AG08396 (cell line): Measurements from ENCODE around the gene TMEM263.
"Not testable (repeated sequence)": the region's sequence is repeated elsewhere in the genome, so short reads cannot be mapped to it uniquely, and the experiment has no call there.

Source experiments
- DNase-seq: peaks from one replicate; pipeline ENCODE4 v3.0.0; 2012; ENCODE audit warnings: low spot score, mixed read lengths

The TMEM263 gene

GRCh38 chr12:106955377-106956047 lies at the start of gene TMEM263:
Gene TMEM263 (plus strand): TSS chr12:106955907. CDS start chr12:106967117, 11,210 bp downstream.
- peak; percentile 99 for DNase-seq

GRCh38 chr12:106906715-106907114 lies 49.0 kb upstream of the TMEM263 start:
- DNase-seq: no peak

GRCh38 chr12:106907411-106907810 lies 48.3 kb upstream of the TMEM263 start:
- DNase-seq: no peak

GRCh38 chr12:106907846-106908245 lies 47.9 kb upstream of the TMEM263 start:
- DNase-seq: no peak

- DNase-seq: no peak
Observed at GRCh38 chr12:106908561-106908960, 47.1 kb upstream of the TMEM263 start.

GRCh38 chr12:106910202-106910601 lies 45.5 kb upstream of the TMEM263 start:
- DNase-seq: no peak

GRCh38 chr12:106911581-106911980 lies 44.1 kb upstream of the TMEM263 start:
- DNase-seq: no peak

GRCh38 chr12:106913456-106913855 lies 42.3 kb upstream of the TMEM263 start:
- no peak for DNase-seq

- DNase-seq: no peak
Observed at GRCh38 chr12:106914796-106915634, 40.7 kb upstream of the TMEM263 start.

GRCh38 chr12:106915635-106916026 lies 40.1 kb upstream of the TMEM263 start:
- no peak for DNase-seq

GRCh38 chr12:106917503-106917902 lies 38.2 kb upstream of the TMEM263 start:
- DNase-seq: no peak

- DNase-seq: no peak
Observed at GRCh38 chr12:106918746-106919145, 37.0 kb upstream of the TMEM263 start.

GRCh38 chr12:106919910-106920544 lies 35.7 kb upstream of the TMEM263 start:
- DNase-seq: peak; percentile 55

GRCh38 chr12:106921976-106922375 lies 33.7 kb upstream of the TMEM263 start:
- DNase-seq: not testable (repeated sequence)

GRCh38 chr12:106923594-106923993 lies 32.1 kb upstream of the TMEM263 start:
- DNase-seq: not testable (repeated sequence)

GRCh38 chr12:106924268-106924861 lies 31.3 kb upstream of the TMEM263 start:
- DNase-seq: no peak

GRCh38 chr12:106926657-106927056 lies 29.1 kb upstream of the TMEM263 start:
- DNase-seq: no peak

GRCh38 chr12:106934277-106934676 lies 21.4 kb upstream of the TMEM263 start:
- no peak for DNase-seq

GRCh38 chr12:106941481-106942156 lies 14.1 kb upstream of the TMEM263 start:
- no peak for DNase-seq

- no peak for DNase-seq
Observed at GRCh38 chr12:106942775-106943174, 12.9 kb upstream of the TMEM263 start.

- no peak for DNase-seq
Observed at GRCh38 chr12:106945261-106945851, 10.4 kb upstream of the TMEM263 start.
